HCT116 (cell line): Measurements from ENCODE around the gene GCC1. TPM values are rescaled to one million over a fixed set of nuclear protein-coding genes. Genes with fewer than 3 reads are reported as not detected.

ENCODE experiments used
- ATAC-seq: fragments of 200-7000 bp; cut with Tn5 transposase; 2 replicates; pipeline ENCODE4 v1.9.1; 2020; ENCODE audit warnings: mild to moderate bottlenecking, moderate library complexity
- BruUV-seq: library from RNA; stranded (reverse); fragments of 400-500 nt; replicated peaks from 2 replicates; lab custom pipeline; 2021; lab: Mats Ljungman, UMichigan
- CTCF ChIA-PET: fragments of 300-600 bp; sonication (Branson Sonifier 250); formaldehyde crosslinking; loops from one replicate; lab custom pipeline; 2021; ENCODE audit warnings: antibody characterized with exemption; lab: Charles Lee
- POLR2A ChIA-PET: fragments of 300-600, 350-600 bp; sonication (Branson Sonifier 250); formaldehyde crosslinking; loops from one replicate; lab custom pipeline; 2021; ENCODE audit warnings: antibody characterized with exemption; lab: Charles Lee
- RAD21 ChIA-PET, 2 experiments: fragments of 300-600 bp; sonication (Branson Sonifier 250); formaldehyde crosslinking; loops; one replicate each; lab custom pipeline; 2023; ENCODE audit warnings: low total read pairs in 2 of 2; ENCODE audit not compliant: uncharacterized antibody in 2 of 2, unreplicated experiment in 2 of 2, low non-redundant PET in 1 of 2; lab: Charles Lee
- DNase-seq: peaks from one replicate; pipeline ENCODE4 v3.0.0-alpha.2; 2010; ENCODE audit warnings: low read depth, low spot score
- H2AFZ ChIP-seq: fragments of 200-600 bp; shearing (Covaris generic), sonication (generic); 2 replicates; pipeline ENCODE4 v1.6.1; 2017; ENCODE audit warnings: low read depth, mixed run types, mixed read lengths, antibody characterized with exemption, low read length; ENCODE audit not compliant: poor library complexity, severe bottlenecking
- H3K27ac ChIP-seq: 2 replicates; pipeline ENCODE4 v1.5.1; 2012; ENCODE audit warnings: low read depth, low read length
- H3K27me3 ChIP-seq: fragments of 200-600 bp; sonication (generic); 2 replicates; pipeline ENCODE4 v1.6.1; 2016; ENCODE audit warnings: mixed run types, low read length, mixed read lengths; ENCODE audit not compliant: insufficient read depth
- H3K36me3 ChIP-seq, 2 experiments: fragments of 200-500 bp in 1 of 2; fragments of 200-600 bp in 1 of 2; sonication (Bioruptor generic) in 1 of 2; sonication (generic) in 1 of 2; 2 replicates each; pipeline versions ENCODE4 v1.5.1 to v1.6.1; 2014 to 2016; ENCODE audit warnings: low read length in 2 of 2, inconsistent platforms in 1 of 2, mixed read lengths in 1 of 2, mixed run types in 1 of 2; ENCODE audit not compliant: insufficient read depth in 2 of 2, control insufficient read depth in 1 of 2
- H3K4me1 ChIP-seq, 2 experiments: fragments of 200-600 bp in 1 of 2; sonication (generic) in 1 of 2; 2 replicates each; pipeline versions ENCODE4 v1.5.1 to v1.6.1; 2012 to 2017; ENCODE audit warnings: low read length in 2 of 2, inconsistent platforms in 1 of 2, mild to moderate bottlenecking in 1 of 2, mixed read lengths in 1 of 2, mixed run types in 1 of 2, moderate library complexity in 1 of 2; ENCODE audit not compliant: insufficient read depth in 2 of 2, control insufficient read depth in 1 of 2
- H3K4me2 ChIP-seq: fragments of 200-600 bp; sonication (generic); 2 replicates; pipeline ENCODE4 v1.6.1; 2017; ENCODE audit warnings: mixed run types, low read length, mixed read lengths
- H3K4me3 ChIP-seq, 2 experiments: fragments of 200-600 bp in 1 of 2; sonication (generic) in 1 of 2; replicated peaks in 1 of 2; 2 replicates each; pipeline ENCODE4 v1.5.1; 2011 to 2016; ENCODE audit warnings: low read length in 2 of 2, control low read depth in 1 of 2, low read depth in 1 of 2, mild to moderate bottlenecking in 1 of 2, mixed read lengths in 1 of 2, mixed run types in 1 of 2
- H3K79me2 ChIP-seq: fragments of 200-600 bp; sonication (generic); 2 replicates; pipeline ENCODE4 v1.6.1; 2017; ENCODE audit warnings: mild to moderate bottlenecking, mixed run types, low read length, moderate library complexity, mixed read lengths; ENCODE audit not compliant: insufficient read depth
- H3K9ac ChIP-seq: fragments of 200-600 bp; sonication (generic); 2 replicates; pipeline ENCODE4 v1.6.1; 2016; ENCODE audit warnings: low read length, mixed read lengths
- H3K9me2 ChIP-seq: fragments of 200-600 bp; sonication (generic), shearing (Covaris generic); 2 replicates; pipeline ENCODE4 v1.6.1; 2017; ENCODE audit warnings: mixed run types, mild to moderate bottlenecking, moderate library complexity; ENCODE audit not compliant: insufficient read depth
- H3K9me3 ChIP-seq, 2 experiments: fragments of 200-500 bp in 1 of 2; fragments of 200-600 bp in 1 of 2; sonication (Bioruptor generic) in 1 of 2; sonication (generic) in 1 of 2; 2 replicates each; pipeline ENCODE4 v1.6.1; 2014 to 2017; ENCODE audit warnings: low read length in 2 of 2, mixed read lengths in 2 of 2, inconsistent platforms in 1 of 2, low read depth in 1 of 2, mild to moderate bottlenecking in 1 of 2, mixed run types in 1 of 2, moderate library complexity in 1 of 2; ENCODE audit not compliant: control insufficient read depth in 1 of 2, insufficient read depth in 1 of 2
- H4K20me1 ChIP-seq: fragments of 200-600 bp; sonication (generic), shearing (Covaris generic); 2 replicates; pipeline ENCODE4 v1.6.1; 2017; ENCODE audit warnings: mixed run types, mild to moderate bottlenecking, moderate library complexity; ENCODE audit not compliant: insufficient read depth
- CTCF ChIP-seq, 3 experiments: fragments of 200-600 bp in 1 of 3; sonication (generic) in 1 of 3; IDR thresholded peaks in 2 of 3; conservative IDR thresholded peaks in 1 of 3; 2 replicates each; pipeline ENCODE4 v1.5.1; 2012 to 2017; ENCODE audit warnings: low read depth in 2 of 3, low read length in 2 of 3, antibody characterized with exemption in 1 of 3, borderline replicate concordance in 1 of 3, control low read depth in 1 of 3, mild to moderate bottlenecking in 1 of 3, mixed read lengths in 1 of 3, mixed run types in 1 of 3, moderate library complexity in 1 of 3; ENCODE audit not compliant: insufficient read depth in 1 of 3
- ELF1 ChIP-seq: IDR thresholded peaks from 2 replicates; pipeline ENCODE4 v1.6.1; 2012; ENCODE audit warnings: low read depth, borderline replicate concordance
- EZH2 ChIP-seq: fragments of 200-600 bp; sonication (generic); IDR thresholded peaks from 2 replicates; pipeline ENCODE4 v1.6.1; 2017; ENCODE audit warnings: antibody characterized with exemption, mixed run types
- POLR2A ChIP-seq: IDR thresholded peaks from 2 replicates; pipeline ENCODE4 v1.7.0; 2011; ENCODE audit warnings: borderline replicate concordance; ENCODE audit not compliant: insufficient read depth, insufficient read length; ENCODE audit errors: extremely low read depth
- RAD21 ChIP-seq: IDR thresholded peaks from 2 replicates; pipeline ENCODE4 v1.6.1; 2012; ENCODE audit warnings: low read depth, mild to moderate bottlenecking
- SP1 ChIP-seq: IDR thresholded peaks from 2 replicates; pipeline ENCODE4 v1.6.1; 2012; ENCODE audit warnings: low read depth
- SRF ChIP-seq: IDR thresholded peaks from 2 replicates; pipeline ENCODE4 v1.6.1; 2012; ENCODE audit warnings: low read depth
- TCF7L2 ChIP-seq: IDR thresholded peaks from 2 replicates; pipeline ENCODE4 v1.7.0; 2011; ENCODE audit warnings: borderline replicate concordance, inconsistent platforms; ENCODE audit not compliant: insufficient read depth, insufficient read length; ENCODE audit errors: extremely low read depth
- YY1 ChIP-seq: IDR thresholded peaks from 2 replicates; pipeline ENCODE4 v1.6.1; 2011; ENCODE audit warnings: low read length, low read depth, moderate library complexity, mild to moderate bottlenecking; ENCODE audit not compliant: insufficient replicate concordance; ENCODE audit errors: extremely low read depth
- ZFX ChIP-seq: fragments of 450-650 bp; IDR thresholded peaks from 2 replicates; pipeline ENCODE4 v1.6.1; 2017
- ZNF274 ChIP-seq: fragments of 200-500 bp; sonication (Bioruptor generic); IDR thresholded peaks from 2 replicates; pipeline ENCODE4 v1.6.1; 2014; ENCODE audit warnings: mild to moderate bottlenecking, low read depth, low read length, inconsistent platforms
- intact Hi-C: fragments of 100-400 bp; cut with micrococcal nuclease; formaldehyde crosslinking; loops from 2 replicates; pipeline ENCODE4 v1.10.0; 2022
- total RNA-seq: library from RNA; stranded (reverse); gene quantifications from one replicate; pipeline ENCODE4 v1.2.1, GENCODE V29; 2021; ENCODE audit not compliant: unreplicated experiment
- TF ChIP-seq, protein P1 (sequence below): IDR thresholded peaks from 2 replicates; pipeline ENCODE4 v1.6.1; 2012
- TF ChIP-seq, protein P2 (sequence below): IDR thresholded peaks from 2 replicates; pipeline ENCODE4 v1.6.1; 2011; ENCODE audit warnings: mild to moderate bottlenecking, low read length, moderate library complexity; ENCODE audit not compliant: insufficient replicate concordance; ENCODE audit errors: extremely low read depth

Gene GCC1
- total RNA-seq, 1 experiment from 2014 or later = 17.9 TPM

- POLR2A ChIA-PET = no interaction called here
- no peak overlapping the region for H3K4me3 ChIP-seq
- H3K4me1 ChIP-seq = no peaks in the 10 kb centered on the region
- no peak overlapping the region for H3K27ac ChIP-seq
- TF ChIP-seq SRF (no peak), CTCF (IDR thresholded peaks at IDR 0.05 in 2 of 3, conservative IDR thresholded peaks at IDR 0.05 in 1 of 3; ENCODE audit: borderline replicate concordance in 1 of 3, insufficient read depth in 1 of 3, low read depth in 2 of 3, low read length in 2 of 3) (peak in 2 of 3 experiments; percentile 43 to 58; a peak in 4 of 6 replicates)
- TF ChIP-seq, all 23 proteins: peak for 1
- H3K79me2 ChIP-seq = no peaks in the 10 kb centered on the region
- H3K9me3 ChIP-seq = peaks cover 0 to 7% of the 10 kb centered on the region in 2 experiments; a peak in 2 of 4 replicates
- no peak overlapping the region for H2AFZ ChIP-seq
- intact Hi-C loops = no loop called here
- no peaks in the 10 kb centered on the region for H3K9me2 ChIP-seq
- no peaks in the 10 kb centered on the region for H3K36me3 ChIP-seq
- no peak for DNase-seq
- no peak overlapping the region for H3K4me2 ChIP-seq
- ChIA-PET RAD21 (no interaction called here), CTCF (no interaction called here)
- H3K27me3 ChIP-seq = 0 out of 2 replicates have a peak, but pooled peaks cover 4% of the 10 kb centered on the region
- 0 out of 2 replicates have a peak, but pooled peaks have one; percentile 49 for ATAC-seq
- no TSS peak for BruUV-seq
- no peaks in the 10 kb centered on the region for H4K20me1 ChIP-seq
- no peak overlapping the region for H3K9ac ChIP-seq
These were observed 35.1 kb downstream of the GCC1 start for GRCh38 chr7:127550247-127550646.

DNA sequence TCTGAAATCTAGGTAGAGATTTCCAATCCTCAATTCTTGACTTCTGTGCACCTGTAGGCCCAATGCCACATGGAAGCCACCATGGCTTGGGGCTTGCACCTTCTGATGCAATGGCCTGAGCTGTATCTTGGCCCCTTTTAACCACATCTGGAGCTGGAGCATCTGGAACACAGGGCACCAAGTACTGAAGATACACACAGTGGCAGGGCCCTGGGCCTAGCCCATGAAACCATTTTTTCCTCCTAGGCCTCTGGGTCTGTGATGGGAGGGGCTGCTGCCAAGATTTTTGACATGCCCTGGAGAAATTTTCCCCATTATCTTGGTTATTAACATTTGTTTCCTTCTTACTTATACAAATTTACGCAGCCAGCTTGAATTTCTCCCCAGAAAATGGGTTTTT lies 39.1 kb downstream of the GCC1 start:
- Histone ChIP-seq H3K9me2 (no peaks in the 10 kb centered on the region), H4K20me1 (no peaks in the 10 kb centered on the region), H3K4me3 (no peak overlapping the region), H3K9ac (no peak overlapping the region), H3K27me3 (no peaks in the 10 kb centered on the region), H3K4me1 (no peaks in the 10 kb centered on the region), H3K79me2 (no peaks in the 10 kb centered on the region), H3K9me3 (peaks cover 0 to 7% of the 10 kb centered on the region in 2 experiments; a peak in 2 of 4 replicates), H3K4me2 (no peak overlapping the region), H3K36me3 (no peaks in the 10 kb centered on the region), H3K27ac (no peak overlapping the region), H2AFZ (no peak overlapping the region)
- no peak for ATAC-seq
- no TSS peak for BruUV-seq
- ChIA-PET POLR2A (no interaction called here), RAD21 (no interaction called here), CTCF (no interaction called here)
- intact Hi-C loops = no loop called here
- no peak for DNase-seq
- TF ChIP-seq, protein P1, sequence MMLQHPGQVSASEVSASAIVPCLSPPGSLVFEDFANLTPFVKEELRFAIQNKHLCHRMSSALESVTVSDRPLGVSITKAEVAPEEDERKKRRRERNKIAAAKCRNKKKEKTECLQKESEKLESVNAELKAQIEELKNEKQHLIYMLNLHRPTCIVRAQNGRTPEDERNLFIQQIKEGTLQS = no peak
- TF ChIP-seq ELF1 (no peak), POLR2A (no peak), ZNF274 (no peak), SP1 (no peak), RAD21 (no peak), EZH2 (no peak), SRF (no peak), ZFX (no peak), YY1 (no peak), TCF7L2 (no peak)
- TF ChIP-seq, protein P2, sequence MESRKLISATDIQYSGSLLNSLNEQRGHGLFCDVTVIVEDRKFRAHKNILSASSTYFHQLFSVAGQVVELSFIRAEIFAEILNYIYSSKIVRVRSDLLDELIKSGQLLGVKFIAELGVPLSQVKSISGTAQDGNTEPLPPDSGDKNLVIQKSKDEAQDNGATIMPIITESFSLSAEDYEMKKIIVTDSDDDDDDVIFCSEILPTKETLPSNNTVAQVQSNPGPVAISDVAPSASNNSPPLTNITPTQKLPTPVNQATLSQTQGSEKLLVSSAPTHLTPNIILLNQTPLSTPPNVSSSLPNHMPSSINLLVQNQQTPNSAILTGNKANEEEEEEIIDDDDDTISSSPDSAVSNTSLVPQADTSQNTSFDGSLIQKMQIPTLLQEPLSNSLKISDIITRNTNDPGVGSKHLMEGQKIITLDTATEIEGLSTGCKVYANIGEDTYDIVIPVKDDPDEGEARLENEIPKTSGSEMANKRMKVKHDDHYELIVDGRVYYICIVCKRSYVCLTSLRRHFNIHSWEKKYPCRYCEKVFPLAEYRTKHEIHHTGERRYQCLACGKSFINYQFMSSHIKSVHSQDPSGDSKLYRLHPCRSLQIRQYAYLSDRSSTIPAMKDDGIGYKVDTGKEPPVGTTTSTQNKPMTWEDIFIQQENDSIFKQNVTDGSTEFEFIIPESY = no peak
